Measurements from ENCODE around the gene TEC. TPM values are rescaled to one million over a fixed set of nuclear protein-coding genes. Genes with fewer than 3 reads are reported as not detected.

Gene TEC
- total and polyA plus RNA-seq, 9 of the 15 experiments (the other 6 are each of a cell fraction or from before 2014, with no cell fraction given): 5.3 to 14.7 (median 8.8) TPM

DNA sequence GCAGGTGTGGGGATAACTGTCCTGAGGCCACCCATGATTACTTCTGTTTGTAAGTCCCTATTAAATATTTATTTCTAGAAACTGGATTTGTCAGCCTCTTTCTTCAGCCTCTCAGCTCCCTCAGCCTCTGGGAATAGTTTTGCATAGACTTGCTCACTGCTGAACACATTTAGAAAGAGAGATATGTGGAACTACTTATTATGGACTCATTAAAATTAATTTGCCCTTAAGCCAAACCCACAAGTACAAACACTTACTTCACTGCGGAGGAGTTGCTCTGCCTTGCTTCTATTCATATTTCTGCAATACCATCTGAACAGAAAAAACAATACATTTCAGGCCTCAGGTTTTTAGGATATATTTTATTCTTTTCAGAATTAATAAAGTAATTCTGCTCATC is 113.2 kb downstream of the TEC start:
- Histone ChIP-seq H3K4me3 (no peak overlapping the region), H3K4me2 (ENCODE audit: insufficient read depth, low read length) (no peak overlapping the region), H3K27ac (ENCODE audit: extremely low read depth, low read depth, low read length) (no peak overlapping the region), H3K9me3 (replicated peaks; ENCODE audit: control insufficient read depth, insufficient read depth, low read depth, low read length) (no peaks in the 10 kb centered on the region), H3K4me1 (replicated peaks in 1 of 2; ENCODE audit: control insufficient read depth in 2 of 2, insufficient read depth in 2 of 2, low read length in 2 of 2) (no peaks in the 10 kb centered on the region), H3K79me2 (ENCODE audit: control insufficient read depth, insufficient read depth, low read length) (no peaks in the 10 kb centered on the region), H2AFZ (ENCODE audit: low read depth, low read length) (no peak overlapping the region), H3K36me3 (ENCODE audit: control insufficient read depth, insufficient read depth, low read length) (peaks cover 26% of the 10 kb centered on the region), H3K9ac (ENCODE audit: insufficient read depth in 1 of 2, low read depth in 2 of 2, low read length in 2 of 2) (no peak overlapping the region), H3K27me3 (ENCODE audit: control insufficient read depth in 2 of 2, insufficient read depth in 2 of 2, low read length in 2 of 2) (no peaks in the 10 kb centered on the region), H3K9me1 (ENCODE audit: control insufficient read depth, insufficient read depth, low read length) (no peaks in the 10 kb centered on the region), H4K20me1 (replicated peaks; ENCODE audit: control insufficient read depth, insufficient read depth, low read length) (no peaks in the 10 kb centered on the region)
- CTCF ChIA-PET (ENCODE audit: low intra/inter-chr PET ratio): no interaction called here
- intact Hi-C loops (cut with micrococcal nuclease): no loop called here
- no peak for DNase-seq (ENCODE audit: extremely low read depth in 1 of 4, low spot score in 3 of 4)
- no peak for FAIRE-seq
- in situ Hi-C loops (cut with MboI): no loop called here
- ATAC-seq: no peak
- 93% methylated on average over 1 of the region's 1 CpG for WGBS (ENCODE audit: insufficient coverage, low coverage, missing lambda C conversion rate)
- POLR2A ChIA-PET: interaction anchor here (1.2 kb wide), 1 partner anchor 9 kb away, joined by 3 read pairs; no protein-coding TSS in a partner anchor
- BruUV-seq (replicated peaks): no TSS peak
- TF ChIP-seq FOSL1 (tag; conservative IDR thresholded peaks at IDR 0.05) (no peak), ZKSCAN8 (CRISPR knock-in tag; IDR thresholded peaks at IDR 0.05) (no peak), ZNF586 (CRISPR knock-in tag; conservative IDR thresholded peaks at IDR 0.05) (no peak), CHD2 (IDR thresholded peaks at IDR 0.05; ENCODE audit: low read depth, low read length) (no peak), JUN (IDR thresholded peaks at IDR 0.05; ENCODE audit: borderline replicate concordance, low read depth, low read length) (no peak), JUN (CRISPR knock-in tag; IDR thresholded peaks at IDR 0.05; ENCODE audit: borderline replicate concordance) (no peak), ARID2 (IDR thresholded peaks at IDR 0.05) (no peak), MLX (CRISPR knock-in tag; conservative IDR thresholded peaks at IDR 0.05) (no peak), KAT8 (IDR thresholded peaks at IDR 0.05; ENCODE audit: low read depth) (no peak), GTF3C2 (IDR thresholded peaks at IDR 0.05; ENCODE audit: borderline replicate concordance, extremely low read depth, insufficient read length) (no peak), SETDB1 (IDR thresholded peaks at IDR 0.05; ENCODE audit: low read length) (no peak), HCFC1 (IDR thresholded peaks at IDR 0.05; ENCODE audit: low read depth, low read length) (no peak), ZNF766 (CRISPR knock-in tag; conservative IDR thresholded peaks at IDR 0.05) (no peak), FOXJ3 (CRISPR knock-in tag; IDR thresholded peaks at IDR 0.05) (no peak)
- TF ChIP-seq, protein P1, sequence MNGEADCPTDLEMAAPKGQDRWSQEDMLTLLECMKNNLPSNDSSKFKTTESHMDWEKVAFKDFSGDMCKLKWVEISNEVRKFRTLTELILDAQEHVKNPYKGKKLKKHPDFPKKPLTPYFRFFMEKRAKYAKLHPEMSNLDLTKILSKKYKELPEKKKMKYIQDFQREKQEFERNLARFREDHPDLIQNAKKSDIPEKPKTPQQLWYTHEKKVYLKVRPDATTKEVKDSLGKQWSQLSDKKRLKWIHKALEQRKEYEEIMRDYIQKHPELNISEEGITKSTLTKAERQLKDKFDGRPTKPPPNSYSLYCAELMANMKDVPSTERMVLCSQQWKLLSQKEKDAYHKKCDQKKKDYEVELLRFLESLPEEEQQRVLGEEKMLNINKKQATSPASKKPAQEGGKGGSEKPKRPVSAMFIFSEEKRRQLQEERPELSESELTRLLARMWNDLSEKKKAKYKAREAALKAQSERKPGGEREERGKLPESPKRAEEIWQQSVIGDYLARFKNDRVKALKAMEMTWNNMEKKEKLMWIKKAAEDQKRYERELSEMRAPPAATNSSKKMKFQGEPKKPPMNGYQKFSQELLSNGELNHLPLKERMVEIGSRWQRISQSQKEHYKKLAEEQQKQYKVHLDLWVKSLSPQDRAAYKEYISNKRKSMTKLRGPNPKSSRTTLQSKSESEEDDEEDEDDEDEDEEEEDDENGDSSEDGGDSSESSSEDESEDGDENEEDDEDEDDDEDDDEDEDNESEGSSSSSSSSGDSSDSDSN (IDR thresholded peaks at IDR 0.05; ENCODE audit: borderline replicate concordance in 1 of 2, low read depth in 2 of 2, low read length in 2 of 2): no peak
- TF ChIP-seq, protein P2, sequence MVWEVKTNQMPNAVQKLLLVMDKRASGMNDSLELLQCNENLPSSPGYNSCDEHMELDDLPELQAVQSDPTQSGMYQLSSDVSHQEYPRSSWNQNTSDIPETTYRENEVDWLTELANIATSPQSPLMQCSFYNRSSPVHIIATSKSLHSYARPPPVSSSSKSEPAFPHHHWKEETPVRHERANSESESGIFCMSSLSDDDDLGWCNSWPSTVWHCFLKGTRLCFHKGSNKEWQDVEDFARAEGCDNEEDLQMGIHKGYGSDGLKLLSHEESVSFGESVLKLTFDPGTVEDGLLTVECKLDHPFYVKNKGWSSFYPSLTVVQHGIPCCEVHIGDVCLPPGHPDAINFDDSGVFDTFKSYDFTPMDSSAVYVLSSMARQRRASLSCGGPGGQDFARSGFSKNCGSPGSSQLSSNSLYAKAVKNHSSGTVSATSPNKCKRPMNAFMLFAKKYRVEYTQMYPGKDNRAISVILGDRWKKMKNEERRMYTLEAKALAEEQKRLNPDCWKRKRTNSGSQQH (CRISPR knock-in tag; IDR thresholded peaks at IDR 0.05): no peak

All from K562 (cell line).